ENCODE results near the gene CCDC137.
A peak's percentile ranks its signal among the peaks of the same experiment; 100 is the strongest.

The CCDC137 gene

DNA sequence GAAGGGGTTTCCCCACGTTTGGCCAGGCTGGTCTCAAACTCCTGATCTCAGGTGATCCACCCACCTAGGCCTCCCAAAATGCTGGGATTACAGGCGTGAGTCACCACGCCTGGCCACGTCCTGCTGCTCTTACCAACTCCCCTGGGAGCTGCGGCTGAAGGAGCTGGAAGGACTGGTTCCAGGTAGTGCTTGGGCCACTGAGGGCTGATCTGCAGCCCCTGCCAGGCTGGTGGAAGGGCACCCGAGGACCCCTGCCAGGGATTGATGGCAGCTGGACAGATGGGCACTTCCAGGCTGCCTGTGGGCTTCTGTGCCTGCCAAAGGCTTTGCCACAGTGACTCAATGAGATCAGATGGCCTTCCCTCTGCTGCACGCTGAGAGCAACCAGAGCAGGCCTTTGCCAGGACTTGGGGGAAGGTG, 2.5 kb upstream of the CCDC137 start:
- TF ChIP-seq, protein P1, sequence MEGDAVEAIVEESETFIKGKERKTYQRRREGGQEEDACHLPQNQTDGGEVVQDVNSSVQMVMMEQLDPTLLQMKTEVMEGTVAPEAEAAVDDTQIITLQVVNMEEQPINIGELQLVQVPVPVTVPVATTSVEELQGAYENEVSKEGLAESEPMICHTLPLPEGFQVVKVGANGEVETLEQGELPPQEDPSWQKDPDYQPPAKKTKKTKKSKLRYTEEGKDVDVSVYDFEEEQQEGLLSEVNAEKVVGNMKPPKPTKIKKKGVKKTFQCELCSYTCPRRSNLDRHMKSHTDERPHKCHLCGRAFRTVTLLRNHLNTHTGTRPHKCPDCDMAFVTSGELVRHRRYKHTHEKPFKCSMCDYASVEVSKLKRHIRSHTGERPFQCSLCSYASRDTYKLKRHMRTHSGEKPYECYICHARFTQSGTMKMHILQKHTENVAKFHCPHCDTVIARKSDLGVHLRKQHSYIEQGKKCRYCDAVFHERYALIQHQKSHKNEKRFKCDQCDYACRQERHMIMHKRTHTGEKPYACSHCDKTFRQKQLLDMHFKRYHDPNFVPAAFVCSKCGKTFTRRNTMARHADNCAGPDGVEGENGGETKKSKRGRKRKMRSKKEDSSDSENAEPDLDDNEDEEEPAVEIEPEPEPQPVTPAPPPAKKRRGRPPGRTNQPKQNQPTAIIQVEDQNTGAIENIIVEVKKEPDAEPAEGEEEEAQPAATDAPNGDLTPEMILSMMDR (conservative IDR thresholded peaks at IDR 0.05): no peak
- H3K27ac ChIP-seq: no peak overlapping the region

- H3K27ac ChIP-seq: peak overlapping the region; percentile 93
- TF ChIP-seq, protein P1 (conservative IDR thresholded peaks at IDR 0.05): no peak
Observed at GRCh38 chr17:81665205-81666091, 1.1 kb upstream of the CCDC137 start.

- TF ChIP-seq, protein P1 (conservative IDR thresholded peaks at IDR 0.05): no peak
- peak overlapping the region; percentile 93 for H3K27ac ChIP-seq
Observed at GRCh38 chr17:81666092-81666341, 520 bp upstream of the CCDC137 start.

GRCh38 chr17:81667754-81668153, 1.2 kb downstream of the CCDC137 start:
- H3K27ac ChIP-seq: peak overlapping the region; percentile 93
- TF ChIP-seq, protein P1 (conservative IDR thresholded peaks at IDR 0.05): no peak

DNA sequence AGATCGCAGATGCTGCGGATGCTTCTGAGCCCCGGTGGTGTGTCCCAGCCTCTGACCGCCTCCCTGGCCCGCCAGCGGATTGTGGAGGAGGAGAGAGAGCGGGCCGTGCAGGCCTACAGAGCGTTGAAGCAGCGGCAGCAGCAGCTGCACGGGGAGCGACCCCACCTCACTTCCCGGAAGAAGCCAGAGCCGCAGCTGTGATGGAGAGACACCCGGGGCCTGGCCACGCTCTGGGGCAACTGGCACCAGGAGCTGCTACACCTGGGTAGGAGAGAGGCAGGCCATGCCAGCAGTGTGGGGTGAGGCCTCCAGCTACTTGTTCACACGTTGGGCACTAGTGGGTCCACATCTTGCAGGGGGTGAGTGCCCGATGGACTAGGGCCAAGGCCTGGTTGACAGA, 6.0 kb downstream of the CCDC137 start:
- TF ChIP-seq, protein P1 (conservative IDR thresholded peaks at IDR 0.05): no peak
- H3K27ac ChIP-seq: no peak overlapping the region

GRCh38 chr17:81672954-81673353, 6.4 kb downstream of the CCDC137 start:
- H3K27ac ChIP-seq: no peak overlapping the region
- TF ChIP-seq, protein P1 (conservative IDR thresholded peaks at IDR 0.05): no peak

DNA sequence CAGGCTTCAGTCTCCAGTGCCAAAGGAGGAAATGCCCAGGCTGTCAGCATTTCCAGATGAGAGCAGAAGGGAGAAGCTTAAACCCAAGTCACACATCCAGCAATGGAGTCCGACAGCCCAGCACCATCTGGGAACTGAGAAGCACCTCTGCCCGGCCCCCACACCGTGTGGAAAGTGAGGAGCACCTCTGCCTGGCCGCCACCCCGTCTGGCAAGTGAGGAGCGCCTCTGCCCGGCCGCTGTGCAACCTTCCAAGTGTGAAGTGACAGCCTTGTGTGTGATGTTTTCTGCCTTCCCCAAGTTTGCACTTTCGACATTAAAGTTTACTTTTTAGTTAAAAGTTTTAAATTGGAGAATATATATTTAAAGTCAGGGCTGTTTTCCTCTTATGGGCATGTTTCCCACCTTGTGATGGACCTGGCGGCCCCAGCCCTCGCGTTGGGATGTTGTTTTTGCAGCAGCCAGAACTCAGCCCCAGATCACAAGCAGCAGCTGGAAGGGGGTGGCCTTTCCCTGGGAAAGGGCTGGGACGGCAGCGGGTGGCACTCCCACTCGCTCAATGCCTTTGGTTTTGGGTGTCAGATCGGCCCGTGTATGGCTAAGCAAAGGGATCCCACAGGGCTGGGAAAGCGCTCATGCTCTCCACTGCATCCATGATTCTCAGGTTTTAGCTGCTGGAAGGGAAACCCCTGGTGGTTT, 7.2 kb downstream of the CCDC137 start:
- TF ChIP-seq, protein P1 (conservative IDR thresholded peaks at IDR 0.05): no peak
- H3K27ac ChIP-seq: no peak overlapping the region

All from VCaP (cell line).